HepG2 (cell line): ENCODE measurements around the gene NOB1. TPM values are rescaled to one million over a fixed set of nuclear protein-coding genes. Genes with fewer than 3 reads are reported as not detected.

ENCODE experiments used
- CC2D1A ChIP-seq: sonication (generic); formaldehyde crosslinking; IDR thresholded peaks from 2 replicates; pipeline ENCODE4 v1.8.1; 2023; ENCODE audit warnings: mild to moderate bottlenecking, missing genetic modification reagents
- HMGA1 ChIP-seq: sonication (generic); formaldehyde crosslinking; conservative IDR thresholded peaks from 2 replicates; pipeline ENCODE4 v1.4.0; 2020; ENCODE audit warnings: missing genetic modification reagents
- HOXA9 ChIP-seq: sonication (generic); formaldehyde crosslinking; IDR thresholded peaks from 2 replicates; pipeline ENCODE4 v1.8.1; 2022; ENCODE audit warnings: missing genetic modification reagents, mild to moderate bottlenecking, moderate library complexity, borderline replicate concordance
- KLF9 ChIP-seq: IDR thresholded peaks from 2 replicates; pipeline ENCODE4 v1.6.1; 2016; ENCODE audit warnings: low read depth
- PHF21A ChIP-seq: sonication (generic); formaldehyde crosslinking; IDR thresholded peaks from 2 replicates; pipeline ENCODE4 v1.5.0; 2020; ENCODE audit warnings: mild to moderate bottlenecking, missing genetic modification reagents
- PLRG1 ChIP-seq: fragments of 450-650 bp; conservative IDR thresholded peaks from 2 replicates; pipeline ENCODE4 v1.6.1; 2016
- RFX5 ChIP-seq: IDR thresholded peaks from 2 replicates; pipeline ENCODE4 v1.6.1; 2011; ENCODE audit warnings: low read depth, low read length, improper control_type of control experiment
- ZBTB7A ChIP-seq: sonication (generic); formaldehyde crosslinking; IDR thresholded peaks from 2 replicates; pipeline ENCODE4 v1.8.0; 2022; ENCODE audit warnings: mild to moderate bottlenecking, missing genetic modification reagents
- ZBTB7B ChIP-seq: sonication (generic); formaldehyde crosslinking; IDR thresholded peaks from 2 replicates; pipeline ENCODE4 v1.4.0; 2020; ENCODE audit warnings: missing genetic modification reagents
- ZNF253 ChIP-seq: sonication (generic); formaldehyde crosslinking; IDR thresholded peaks from 2 replicates; pipeline ENCODE4 v1.8.0; 2022; ENCODE audit warnings: mild to moderate bottlenecking, missing genetic modification reagents, borderline replicate concordance
- ZNF256 ChIP-seq: sonication (generic); formaldehyde crosslinking; conservative IDR thresholded peaks from 2 replicates; pipeline ENCODE4 v1.4.0; 2020; ENCODE audit warnings: missing genetic modification reagents
- ZNF558 ChIP-seq: sonication (generic); formaldehyde crosslinking; IDR thresholded peaks from 2 replicates; pipeline ENCODE4 v1.9.0; 2022; ENCODE audit warnings: mild to moderate bottlenecking, missing genetic modification reagents, borderline replicate concordance
- ZNF577 ChIP-seq: sonication (generic); formaldehyde crosslinking; IDR thresholded peaks from 2 replicates; pipeline ENCODE4 v1.4.0; 2020; ENCODE audit warnings: mild to moderate bottlenecking, low read depth, missing genetic modification reagents, borderline replicate concordance
- ZNF619 ChIP-seq: sonication (generic); formaldehyde crosslinking; IDR thresholded peaks from 2 replicates; pipeline ENCODE4 v1.4.0; 2020; ENCODE audit warnings: mild to moderate bottlenecking, missing genetic modification reagents
- ZSCAN22 ChIP-seq: sonication (generic); formaldehyde crosslinking; IDR thresholded peaks from 2 replicates; pipeline ENCODE4 v1.4.0; 2020; ENCODE audit warnings: mild to moderate bottlenecking, missing genetic modification reagents
- ZSCAN25 ChIP-seq: sonication (generic); formaldehyde crosslinking; IDR thresholded peaks from 2 replicates; pipeline ENCODE4 v1.8.0; 2022; ENCODE audit warnings: mild to moderate bottlenecking, missing genetic modification reagents
- polyA plus RNA-seq, 8 experiments: library from polyadenylated mRNA; depleted of rRNA in 3 of 8; stranded (reverse) in 7 of 8; unstranded in 1 of 8; fragments of >200 nt; fragmentation: Illumina TruSeq in 4 of 8; extraction: Trizol in 4 of 8; gene quantifications; 2 replicates each; pipeline versions ENCODE4 v1.2.1 to v1.2.3, GENCODE V29; 2011 to 2016; ENCODE audit warnings: low read depth in 4 of 8, missing spikeins in 1 of 8, mixed read lengths in 1 of 8; ENCODE audit not compliant: insufficient read depth in 1 of 8
- total RNA-seq, 5 experiments: library from RNA; depleted of rRNA; stranded (reverse); fragments of >200 nt; fragmentation: Illumina TruSeq; extraction: Trizol; gene quantifications; 2 replicates each; pipeline ENCODE4 v1.2.3, GENCODE V29; 2016; ENCODE audit warnings: low read depth in 1 of 5
- TF ChIP-seq, protein P1 (sequence below), 2 experiments: sonication (generic) in 1 of 2; formaldehyde crosslinking in 1 of 2; IDR thresholded peaks; 2 replicates each; pipeline versions ENCODE4 v1.6.1 to v1.9.0; 2014 to 2022; ENCODE audit warnings: antibody characterized with exemption in 1 of 2, borderline replicate concordance in 1 of 2, inconsistent platforms in 1 of 2, low read depth in 1 of 2, missing genetic modification reagents in 1 of 2
- TF ChIP-seq, protein P2 (sequence below): sonication (generic); formaldehyde crosslinking; IDR thresholded peaks from 2 replicates; pipeline ENCODE4 v1.4.0; 2020; ENCODE audit warnings: missing genetic modification reagents
- TF ChIP-seq, protein P3 (sequence below): sonication (generic); formaldehyde crosslinking; IDR thresholded peaks from 2 replicates; pipeline ENCODE4 v1.5.1; 2020; ENCODE audit warnings: mild to moderate bottlenecking, missing genetic modification reagents, borderline replicate concordance

The NOB1 gene
- total and polyA plus RNA-seq, 2 of the 13 experiments (the other 11 are each of a cell fraction or from before 2014, with no cell fraction given), result 47.1 to 162 TPM

DNA sequence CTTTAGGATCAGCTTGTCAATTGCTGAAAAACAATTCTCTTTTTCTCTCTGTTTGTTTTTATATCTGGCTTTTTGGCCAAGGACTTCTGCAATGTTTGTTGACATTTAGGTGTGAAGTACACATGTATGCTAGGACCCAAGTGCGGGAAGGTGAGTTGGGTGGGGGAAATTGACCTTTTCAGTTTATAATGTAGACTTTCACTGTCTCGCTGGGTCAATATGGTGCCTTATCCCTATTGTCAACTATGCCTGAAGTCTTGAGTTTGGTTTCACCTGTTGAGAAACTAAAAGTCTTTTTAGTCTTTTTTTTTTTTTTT is 16.9 kb upstream of the NOB1 start (continued):
- no peak for TF ChIP-seq ZNF558 (CRISPR knock-in tag)
- TF ChIP-seq ZNF619 (CRISPR knock-in tag), result no peak
- TF ChIP-seq HMGA1 (CRISPR knock-in tag), result no peak
- TF ChIP-seq RFX5, result no peak
- TF ChIP-seq, protein P1, sequence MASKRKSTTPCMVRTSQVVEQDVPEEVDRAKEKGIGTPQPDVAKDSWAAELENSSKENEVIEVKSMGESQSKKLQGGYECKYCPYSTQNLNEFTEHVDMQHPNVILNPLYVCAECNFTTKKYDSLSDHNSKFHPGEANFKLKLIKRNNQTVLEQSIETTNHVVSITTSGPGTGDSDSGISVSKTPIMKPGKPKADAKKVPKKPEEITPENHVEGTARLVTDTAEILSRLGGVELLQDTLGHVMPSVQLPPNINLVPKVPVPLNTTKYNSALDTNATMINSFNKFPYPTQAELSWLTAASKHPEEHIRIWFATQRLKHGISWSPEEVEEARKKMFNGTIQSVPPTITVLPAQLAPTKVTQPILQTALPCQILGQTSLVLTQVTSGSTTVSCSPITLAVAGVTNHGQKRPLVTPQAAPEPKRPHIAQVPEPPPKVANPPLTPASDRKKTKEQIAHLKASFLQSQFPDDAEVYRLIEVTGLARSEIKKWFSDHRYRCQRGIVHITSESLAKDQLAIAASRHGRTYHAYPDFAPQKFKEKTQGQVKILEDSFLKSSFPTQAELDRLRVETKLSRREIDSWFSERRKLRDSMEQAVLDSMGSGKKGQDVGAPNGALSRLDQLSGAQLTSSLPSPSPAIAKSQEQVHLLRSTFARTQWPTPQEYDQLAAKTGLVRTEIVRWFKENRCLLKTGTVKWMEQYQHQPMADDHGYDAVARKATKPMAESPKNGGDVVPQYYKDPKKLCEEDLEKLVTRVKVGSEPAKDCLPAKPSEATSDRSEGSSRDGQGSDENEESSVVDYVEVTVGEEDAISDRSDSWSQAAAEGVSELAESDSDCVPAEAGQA (IDR thresholded peaks at IDR 0.05; ENCODE audit: low read depth), result no peak
- TF ChIP-seq, protein P1 (CRISPR knock-in tag; IDR thresholded peaks at IDR 0.05; ENCODE audit: borderline replicate concordance), result no peak
- no peak for TF ChIP-seq CC2D1A (CRISPR knock-in tag)
- TF ChIP-seq, protein P2, sequence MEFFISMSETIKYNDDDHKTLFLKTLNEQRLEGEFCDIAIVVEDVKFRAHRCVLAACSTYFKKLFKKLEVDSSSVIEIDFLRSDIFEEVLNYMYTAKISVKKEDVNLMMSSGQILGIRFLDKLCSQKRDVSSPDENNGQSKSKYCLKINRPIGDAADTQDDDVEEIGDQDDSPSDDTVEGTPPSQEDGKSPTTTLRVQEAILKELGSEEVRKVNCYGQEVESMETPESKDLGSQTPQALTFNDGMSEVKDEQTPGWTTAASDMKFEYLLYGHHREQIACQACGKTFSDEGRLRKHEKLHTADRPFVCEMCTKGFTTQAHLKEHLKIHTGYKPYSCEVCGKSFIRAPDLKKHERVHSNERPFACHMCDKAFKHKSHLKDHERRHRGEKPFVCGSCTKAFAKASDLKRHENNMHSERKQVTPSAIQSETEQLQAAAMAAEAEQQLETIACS (CRISPR knock-in tag), result no peak
- no peak for TF ChIP-seq KLF9 (CRISPR knock-in tag)
- no peak for TF ChIP-seq ZBTB7B (CRISPR knock-in tag)
- TF ChIP-seq, protein P3, sequence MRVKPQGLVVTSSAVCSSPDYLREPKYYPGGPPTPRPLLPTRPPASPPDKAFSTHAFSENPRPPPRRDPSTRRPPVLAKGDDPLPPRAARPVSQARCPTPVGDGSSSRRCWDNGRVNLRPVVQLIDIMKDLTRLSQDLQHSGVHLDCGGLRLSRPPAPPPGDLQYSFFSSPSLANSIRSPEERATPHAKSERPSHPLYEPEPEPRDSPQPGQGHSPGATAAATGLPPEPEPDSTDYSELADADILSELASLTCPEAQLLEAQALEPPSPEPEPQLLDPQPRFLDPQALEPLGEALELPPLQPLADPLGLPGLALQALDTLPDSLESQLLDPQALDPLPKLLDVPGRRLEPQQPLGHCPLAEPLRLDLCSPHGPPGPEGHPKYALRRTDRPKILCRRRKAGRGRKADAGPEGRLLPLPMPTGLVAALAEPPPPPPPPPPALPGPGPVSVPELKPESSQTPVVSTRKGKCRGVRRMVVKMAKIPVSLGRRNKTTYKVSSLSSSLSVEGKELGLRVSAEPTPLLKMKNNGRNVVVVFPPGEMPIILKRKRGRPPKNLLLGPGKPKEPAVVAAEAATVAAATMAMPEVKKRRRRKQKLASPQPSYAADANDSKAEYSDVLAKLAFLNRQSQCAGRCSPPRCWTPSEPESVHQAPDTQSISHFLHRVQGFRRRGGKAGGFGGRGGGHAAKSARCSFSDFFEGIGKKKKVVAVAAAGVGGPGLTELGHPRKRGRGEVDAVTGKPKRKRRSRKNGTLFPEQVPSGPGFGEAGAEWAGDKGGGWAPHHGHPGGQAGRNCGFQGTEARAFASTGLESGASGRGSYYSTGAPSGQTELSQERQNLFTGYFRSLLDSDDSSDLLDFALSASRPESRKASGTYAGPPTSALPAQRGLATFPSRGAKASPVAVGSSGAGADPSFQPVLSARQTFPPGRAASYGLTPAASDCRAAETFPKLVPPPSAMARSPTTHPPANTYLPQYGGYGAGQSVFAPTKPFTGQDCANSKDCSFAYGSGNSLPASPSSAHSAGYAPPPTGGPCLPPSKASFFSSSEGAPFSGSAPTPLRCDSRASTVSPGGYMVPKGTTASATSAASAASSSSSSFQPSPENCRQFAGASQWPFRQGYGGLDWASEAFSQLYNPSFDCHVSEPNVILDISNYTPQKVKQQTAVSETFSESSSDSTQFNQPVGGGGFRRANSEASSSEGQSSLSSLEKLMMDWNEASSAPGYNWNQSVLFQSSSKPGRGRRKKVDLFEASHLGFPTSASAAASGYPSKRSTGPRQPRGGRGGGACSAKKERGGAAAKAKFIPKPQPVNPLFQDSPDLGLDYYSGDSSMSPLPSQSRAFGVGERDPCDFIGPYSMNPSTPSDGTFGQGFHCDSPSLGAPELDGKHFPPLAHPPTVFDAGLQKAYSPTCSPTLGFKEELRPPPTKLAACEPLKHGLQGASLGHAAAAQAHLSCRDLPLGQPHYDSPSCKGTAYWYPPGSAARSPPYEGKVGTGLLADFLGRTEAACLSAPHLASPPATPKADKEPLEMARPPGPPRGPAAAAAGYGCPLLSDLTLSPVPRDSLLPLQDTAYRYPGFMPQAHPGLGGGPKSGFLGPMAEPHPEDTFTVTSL (CRISPR knock-in tag), result peak; percentile 33; the same call in 1 of the 2 replicates
- no peak for TF ChIP-seq ZNF253 (CRISPR knock-in tag)
- no peak for TF ChIP-seq ZNF256
- no peak for TF ChIP-seq PHF21A (CRISPR knock-in tag)
- no peak for TF ChIP-seq ZSCAN22
- no peak for TF ChIP-seq HOXA9 (CRISPR knock-in tag)
- no peak for TF ChIP-seq ZNF577 (CRISPR knock-in tag)
- TF ChIP-seq ZSCAN25 (CRISPR knock-in tag), result no peak
- TF ChIP-seq PLRG1, result no peak
- no peak for TF ChIP-seq ZBTB7A (CRISPR knock-in tag)
